ENCODE data around the gene HHEX.

GRCh38 chr10:92697663-92698511 is 8.1 kb downstream of the HHEX start:
- TF ChIP-seq EZH2 (IDR thresholded peaks at IDR 0.05; ENCODE audit: low read length, unreplicated experiment): no peak
- TF ChIP-seq CTCF (conservative IDR thresholded peaks at IDR 0.05; ENCODE audit: low read depth, low read length): no peak
- TF ChIP-seq EZH2phosphoT487 (IDR thresholded peaks at IDR 0.05; ENCODE audit: borderline replicate concordance, low read length): no peak

Data from PC-3 (cell line).